SK-N-SH (cell line): ENCODE measurements around the gene DNAL4. TPM values are rescaled to one million over a fixed set of nuclear protein-coding genes. Genes with fewer than 3 reads are reported as not detected.

Experiments
- CTCF ChIA-PET: fragments of 300-600, 350-600 bp; formaldehyde crosslinking; extraction: SDS; loops from one replicate; lab custom pipeline; 2021; lab: Yijun Ruan, JAX
- POLR2A ChIA-PET: fragments of 350-600 bp; sonication (Branson Sonifier 250); formaldehyde crosslinking; extraction: SDS; loops from one replicate; lab custom pipeline; 2020; ENCODE audit warnings: antibody characterized with exemption, inconsistent platforms; lab: Yijun Ruan, JAX
- DNase-seq: peaks from one replicate; pipeline ENCODE4 v3.0.0; 2012
- H2AFZ ChIP-seq: fragments of 200-600 bp; sonication (generic); 2 replicates; pipeline ENCODE4 v1.8.1; 2016; ENCODE audit warnings: antibody characterized with exemption, mild to moderate bottlenecking, low read depth
- H3F3A ChIP-seq: fragments of 200-600 bp; sonication (generic); replicated peaks from 2 replicates; pipeline ENCODE3; 2016; ENCODE audit warnings: antibody characterized with exemption, mild to moderate bottlenecking; ENCODE audit not compliant: insufficient read depth
- H3K27ac ChIP-seq, 2 experiments: fragments of 200-500 bp in 1 of 2; fragments of 200-600 bp in 1 of 2; sonication (Bioruptor generic) in 1 of 2; sonication (generic), shearing (Covaris generic) in 1 of 2; 2 replicates each; pipeline versions ENCODE4 v1.5.1 to v1.6.1; 2014 to 2016; ENCODE audit warnings: low read depth in 2 of 2, inconsistent platforms in 1 of 2, low read length in 1 of 2, mild to moderate bottlenecking in 1 of 2, mixed read lengths in 1 of 2
- H3K27me3 ChIP-seq: fragments of 200-600 bp; sonication (generic), shearing (Covaris generic); 2 replicates; pipeline ENCODE4 v1.6.1; 2016; ENCODE audit warnings: mixed run types; ENCODE audit not compliant: insufficient read depth
- H3K36me3 ChIP-seq, 2 experiments: fragments of 200-500 bp in 1 of 2; fragments of 200-600 bp in 1 of 2; sonication (Bioruptor generic) in 1 of 2; sonication (generic) in 1 of 2; replicated peaks in 1 of 2; 2 replicates each; pipeline versions ENCODE3 to v1.5.1; 2014 to 2016; ENCODE audit warnings: low read length in 1 of 2, mild to moderate bottlenecking in 1 of 2; ENCODE audit not compliant: insufficient read depth in 2 of 2, control insufficient read depth in 1 of 2
- H3K4me1 ChIP-seq, 2 experiments: fragments of 200-500 bp in 1 of 2; fragments of 200-600 bp in 1 of 2; sonication (Bioruptor generic) in 1 of 2; sonication (generic), shearing (Covaris generic) in 1 of 2; 2 replicates each; pipeline versions ENCODE4 v1.5.1 to v1.6.1; 2014 to 2016; ENCODE audit warnings: low read depth in 1 of 2, low read length in 1 of 2, mixed run types in 1 of 2; ENCODE audit not compliant: insufficient read depth in 2 of 2, control insufficient read depth in 1 of 2
- H3K4me2 ChIP-seq: fragments of 200-600 bp; sonication (generic), shearing (Covaris generic); 2 replicates; pipeline ENCODE4 v1.6.1; 2017; ENCODE audit warnings: mixed run types
- H3K4me3 ChIP-seq, 2 experiments: fragments of 200-500 bp in 1 of 2; fragments of 200-600 bp in 1 of 2; sonication (Bioruptor generic) in 1 of 2; sonication (generic), shearing (Covaris generic) in 1 of 2; 2 replicates each; pipeline versions ENCODE4 v1.5.1 to v1.8.1; 2014 to 2016; ENCODE audit warnings: low read depth in 2 of 2, inconsistent platforms in 1 of 2, low read length in 1 of 2, mild to moderate bottlenecking in 1 of 2, mixed read lengths in 1 of 2, moderate library complexity in 1 of 2
- H3K79me2 ChIP-seq: fragments of 200-600 bp; sonication (generic); 2 replicates; pipeline ENCODE4 v1.8.1; 2017; ENCODE audit warnings: mild to moderate bottlenecking; ENCODE audit not compliant: insufficient read depth
- H3K9ac ChIP-seq: fragments of 200-600 bp; sonication (generic); 2 replicates; pipeline ENCODE4 v1.6.1; 2017; ENCODE audit warnings: mixed run types
- H3K9me2 ChIP-seq: fragments of 200-600 bp; sonication (generic); 2 replicates; pipeline ENCODE4 v1.6.1; 2017; ENCODE audit warnings: mixed run types
- H3K9me3 ChIP-seq: fragments of 200-600 bp; sonication (generic); 2 replicates; pipeline ENCODE4 v1.6.1; 2017; ENCODE audit warnings: mixed run types, mild to moderate bottlenecking, moderate library complexity
- H4K20me1 ChIP-seq: fragments of 200-600 bp; sonication (generic); 2 replicates; pipeline ENCODE4 v1.6.1; 2017; ENCODE audit warnings: mild to moderate bottlenecking, mixed run types; ENCODE audit not compliant: insufficient read depth
- CHD2 ChIP-seq: fragments of 150-350 bp; IDR thresholded peaks from 2 replicates; pipeline ENCODE4 v1.6.1; 2018; ENCODE audit warnings: low read length; ENCODE audit not compliant: partially characterized antibody
- ELF1 ChIP-seq: IDR thresholded peaks from 2 replicates; pipeline ENCODE4 v1.4.0; 2012
- EZH2phosphoT487 ChIP-seq: fragments of 200-600 bp; sonication (generic); IDR thresholded peaks from 2 replicates; pipeline ENCODE4 v1.6.1; 2017; ENCODE audit warnings: low read depth, mixed run types, mild to moderate bottlenecking, antibody characterized with exemption, moderate library complexity, borderline replicate concordance
- FOSL2 ChIP-seq: IDR thresholded peaks from 2 replicates; pipeline ENCODE4 v1.4.0; 2012; ENCODE audit warnings: low read depth, mild to moderate bottlenecking, moderate library complexity, borderline replicate concordance
- GATA2 ChIP-seq: sonication (generic); formaldehyde crosslinking; IDR thresholded peaks from 2 replicates; pipeline ENCODE4 v1.5.0; 2020; ENCODE audit warnings: mild to moderate bottlenecking, missing genetic modification reagents
- JUND ChIP-seq: IDR thresholded peaks from 2 replicates; pipeline ENCODE4 v1.4.0; 2012
- NRF1 ChIP-seq: IDR thresholded peaks from 2 replicates; pipeline ENCODE4 v1.6.1; 2012; ENCODE audit warnings: low read depth, mild to moderate bottlenecking, low read length
- RAD21 ChIP-seq: IDR thresholded peaks from 2 replicates; pipeline ENCODE4 v1.6.1; 2012; ENCODE audit warnings: mild to moderate bottlenecking, low read length
- SMC3 ChIP-seq: IDR thresholded peaks from 2 replicates; pipeline ENCODE4 v1.6.1; 2012; ENCODE audit warnings: low read depth, low read length, improper control_type of control experiment
- YY1 ChIP-seq: IDR thresholded peaks from 2 replicates; pipeline ENCODE4 v1.4.0; 2012; ENCODE audit warnings: low read depth, mild to moderate bottlenecking
- WGBS: methylation state at CpG from one replicate; pipeline ENCODE4 v1.1.6; 2017; ENCODE audit warnings: low lambda C conversion rate; 5-methylcytosine and 5-hydroxymethylcytosine counted together
- polyA plus RNA-seq, 3 experiments: library from polyadenylated mRNA; depleted of rRNA; stranded (reverse); fragments of >200 nt; gene quantifications; 2 replicates each; pipeline ENCODE4 v1.2.3, GENCODE V29; 2012
- TF ChIP-seq, protein P1 (sequence below): IDR thresholded peaks from 2 replicates; pipeline ENCODE4 v1.4.0; 2012; ENCODE audit warnings: low read depth
- TF ChIP-seq, protein P2 (sequence below): fragments of 150-350 bp; IDR thresholded peaks from 2 replicates; pipeline ENCODE4 v1.6.1; 2016; ENCODE audit warnings: mild to moderate bottlenecking, low read depth, low read length
- TF ChIP-seq, protein P3 (sequence below): IDR thresholded peaks from 2 replicates; pipeline ENCODE4 v1.6.1; 2012; ENCODE audit warnings: mild to moderate bottlenecking, low read depth, low read length, moderate library complexity
- TF ChIP-seq, protein P4 (sequence below): IDR thresholded peaks from 2 replicates; pipeline ENCODE4 v1.4.0; 2012; ENCODE audit warnings: low read depth, borderline replicate concordance

DNAL4 gene
- polyA plus RNA-seq, 1 of the 3 experiments (the other 2 are of a cell fraction), result 15.1 TPM

DNA sequence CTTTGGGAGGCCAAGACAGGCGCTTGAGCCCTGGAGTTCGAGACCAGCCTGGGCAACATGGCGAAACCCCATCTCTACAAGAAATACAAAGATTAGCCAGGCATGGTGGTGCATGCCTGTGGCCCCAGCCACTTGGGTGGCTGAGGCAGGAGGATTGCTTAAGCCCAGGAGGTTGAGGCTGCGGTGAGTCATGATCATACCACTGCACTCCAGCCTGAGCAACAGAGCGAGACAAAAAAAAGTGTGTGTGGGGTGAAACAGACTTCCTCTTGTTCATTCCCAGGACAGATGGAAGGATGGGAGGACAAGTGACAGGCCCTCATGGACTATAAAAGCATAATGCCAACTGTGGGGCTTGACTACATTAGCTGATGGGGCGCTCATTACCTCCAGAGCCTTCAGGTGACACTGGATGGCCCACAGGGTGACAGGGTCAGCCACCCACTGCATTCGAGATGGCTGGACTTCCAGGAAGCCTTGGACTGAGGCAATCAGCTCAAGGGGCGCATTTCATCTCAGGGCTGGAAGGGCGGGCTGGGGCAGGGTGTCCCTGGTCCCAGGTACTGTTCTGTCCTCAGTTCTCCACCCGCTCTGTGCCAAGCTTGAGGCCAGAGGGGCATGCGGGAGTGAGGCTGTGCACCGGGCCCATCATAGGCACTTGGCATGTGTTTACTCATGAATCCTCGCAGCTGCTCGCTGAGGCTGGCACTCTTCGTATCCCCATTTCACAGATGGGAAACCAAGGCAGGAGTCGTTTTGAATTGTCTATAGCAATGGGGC is 37.4 kb upstream of the DNAL4 start:
- Histone ChIP-seq H3K9me3 (no peaks in the 10 kb centered on the region), H3K79me2 (no peaks in the 10 kb centered on the region), H3F3A (no peaks in the 10 kb centered on the region), H3K4me2 (no peak overlapping the region), H2AFZ (no peak overlapping the region), H3K36me3 (no peaks in the 10 kb centered on the region), H4K20me1 (no peaks in the 10 kb centered on the region), H3K27me3 (no peaks in the 10 kb centered on the region), H3K9ac (no peak overlapping the region)
- CTCF ChIA-PET, result no interaction called here
- POLR2A ChIA-PET, result no interaction called here
- DNase-seq, result no peak
- no peak for TF ChIP-seq NRF1
- TF ChIP-seq, all 33 proteins: peak for 0
- WGBS, result 88% methylated on average over 10 of the region's 16 CpGs
- Histone ChIP-seq H3K9me2 (no peaks in the 10 kb centered on the region), H3K4me3 (no peak overlapping the region), H3K4me1 (no peaks in the 10 kb centered on the region), H3K27ac (no peak overlapping the region)

DNA sequence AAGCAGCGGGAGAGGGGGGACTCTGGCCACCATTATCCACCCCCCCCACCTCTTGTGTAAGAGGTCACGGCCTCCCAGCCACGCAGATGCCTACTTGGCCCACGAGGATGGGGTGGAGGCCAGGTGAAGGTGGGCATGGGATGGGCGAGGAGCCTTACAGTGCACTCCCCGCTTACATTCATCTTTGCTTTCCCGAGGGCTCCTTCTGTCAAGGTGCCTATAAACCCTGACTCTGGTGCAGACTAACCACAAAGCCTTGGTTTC is 36.8 kb upstream of the DNAL4 start:
- WGBS, result 80% methylated on average over 3 of the region's 7 CpGs
- TF ChIP-seq, protein P1, sequence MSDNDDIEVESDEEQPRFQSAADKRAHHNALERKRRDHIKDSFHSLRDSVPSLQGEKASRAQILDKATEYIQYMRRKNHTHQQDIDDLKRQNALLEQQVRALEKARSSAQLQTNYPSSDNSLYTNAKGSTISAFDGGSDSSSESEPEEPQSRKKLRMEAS, result no peak
- TF ChIP-seq NRF1 (no peak), ELF1 (no peak), RAD21 (no peak), JUND (no peak), EZH2phosphoT487 (no peak), GATA2 (CRISPR knock-in tag) (no peak), SMC3 (no peak), CHD2 (no peak), FOSL2 (no peak), YY1 (no peak)
- TF ChIP-seq, protein P2, sequence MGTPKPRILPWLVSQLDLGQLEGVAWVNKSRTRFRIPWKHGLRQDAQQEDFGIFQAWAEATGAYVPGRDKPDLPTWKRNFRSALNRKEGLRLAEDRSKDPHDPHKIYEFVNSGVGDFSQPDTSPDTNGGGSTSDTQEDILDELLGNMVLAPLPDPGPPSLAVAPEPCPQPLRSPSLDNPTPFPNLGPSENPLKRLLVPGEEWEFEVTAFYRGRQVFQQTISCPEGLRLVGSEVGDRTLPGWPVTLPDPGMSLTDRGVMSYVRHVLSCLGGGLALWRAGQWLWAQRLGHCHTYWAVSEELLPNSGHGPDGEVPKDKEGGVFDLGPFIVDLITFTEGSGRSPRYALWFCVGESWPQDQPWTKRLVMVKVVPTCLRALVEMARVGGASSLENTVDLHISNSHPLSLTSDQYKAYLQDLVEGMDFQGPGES, result no peak
- TF ChIP-seq, protein P3, sequence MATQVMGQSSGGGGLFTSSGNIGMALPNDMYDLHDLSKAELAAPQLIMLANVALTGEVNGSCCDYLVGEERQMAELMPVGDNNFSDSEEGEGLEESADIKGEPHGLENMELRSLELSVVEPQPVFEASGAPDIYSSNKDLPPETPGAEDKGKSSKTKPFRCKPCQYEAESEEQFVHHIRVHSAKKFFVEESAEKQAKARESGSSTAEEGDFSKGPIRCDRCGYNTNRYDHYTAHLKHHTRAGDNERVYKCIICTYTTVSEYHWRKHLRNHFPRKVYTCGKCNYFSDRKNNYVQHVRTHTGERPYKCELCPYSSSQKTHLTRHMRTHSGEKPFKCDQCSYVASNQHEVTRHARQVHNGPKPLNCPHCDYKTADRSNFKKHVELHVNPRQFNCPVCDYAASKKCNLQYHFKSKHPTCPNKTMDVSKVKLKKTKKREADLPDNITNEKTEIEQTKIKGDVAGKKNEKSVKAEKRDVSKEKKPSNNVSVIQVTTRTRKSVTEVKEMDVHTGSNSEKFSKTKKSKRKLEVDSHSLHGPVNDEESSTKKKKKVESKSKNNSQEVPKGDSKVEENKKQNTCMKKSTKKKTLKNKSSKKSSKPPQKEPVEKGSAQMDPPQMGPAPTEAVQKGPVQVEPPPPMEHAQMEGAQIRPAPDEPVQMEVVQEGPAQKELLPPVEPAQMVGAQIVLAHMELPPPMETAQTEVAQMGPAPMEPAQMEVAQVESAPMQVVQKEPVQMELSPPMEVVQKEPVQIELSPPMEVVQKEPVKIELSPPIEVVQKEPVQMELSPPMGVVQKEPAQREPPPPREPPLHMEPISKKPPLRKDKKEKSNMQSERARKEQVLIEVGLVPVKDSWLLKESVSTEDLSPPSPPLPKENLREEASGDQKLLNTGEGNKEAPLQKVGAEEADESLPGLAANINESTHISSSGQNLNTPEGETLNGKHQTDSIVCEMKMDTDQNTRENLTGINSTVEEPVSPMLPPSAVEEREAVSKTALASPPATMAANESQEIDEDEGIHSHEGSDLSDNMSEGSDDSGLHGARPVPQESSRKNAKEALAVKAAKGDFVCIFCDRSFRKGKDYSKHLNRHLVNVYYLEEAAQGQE, result no peak
- TF ChIP-seq, protein P4, sequence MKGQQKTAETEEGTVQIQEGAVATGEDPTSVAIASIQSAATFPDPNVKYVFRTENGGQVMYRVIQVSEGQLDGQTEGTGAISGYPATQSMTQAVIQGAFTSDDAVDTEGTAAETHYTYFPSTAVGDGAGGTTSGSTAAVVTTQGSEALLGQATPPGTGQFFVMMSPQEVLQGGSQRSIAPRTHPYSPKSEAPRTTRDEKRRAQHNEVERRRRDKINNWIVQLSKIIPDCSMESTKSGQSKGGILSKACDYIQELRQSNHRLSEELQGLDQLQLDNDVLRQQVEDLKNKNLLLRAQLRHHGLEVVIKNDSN, result no peak
- TF ChIP-seq, all 33 proteins: peak for 0
- H3K36me3 ChIP-seq, result no peaks in the 10 kb centered on the region
- H3K27me3 ChIP-seq, result no peaks in the 10 kb centered on the region
- H3K4me3 ChIP-seq, result no peak overlapping the region
- ChIA-PET CTCF (no interaction called here), POLR2A (no interaction called here)
- no peaks in the 10 kb centered on the region for H3F3A ChIP-seq
- no peak for DNase-seq
- H3K4me1 ChIP-seq, result no peaks in the 10 kb centered on the region
- no peaks in the 10 kb centered on the region for H4K20me1 ChIP-seq
- H3K9ac ChIP-seq, result no peak overlapping the region
- no peaks in the 10 kb centered on the region for H3K9me2 ChIP-seq
- H3K4me2 ChIP-seq, result no peak overlapping the region
- no peak overlapping the region for H3K27ac ChIP-seq
- H3K79me2 ChIP-seq, result no peaks in the 10 kb centered on the region
- H3K9me3 ChIP-seq, result no peaks in the 10 kb centered on the region
- no peak overlapping the region for H2AFZ ChIP-seq
